ENCODE results near the gene NYAP2. TPM values are rescaled to one million over a fixed set of nuclear protein-coding genes. Genes with fewer than 3 reads are reported as not detected.

The NYAP2 gene
- total RNA-seq, 1 experiment from 2014 or later, result not detected

DNA sequence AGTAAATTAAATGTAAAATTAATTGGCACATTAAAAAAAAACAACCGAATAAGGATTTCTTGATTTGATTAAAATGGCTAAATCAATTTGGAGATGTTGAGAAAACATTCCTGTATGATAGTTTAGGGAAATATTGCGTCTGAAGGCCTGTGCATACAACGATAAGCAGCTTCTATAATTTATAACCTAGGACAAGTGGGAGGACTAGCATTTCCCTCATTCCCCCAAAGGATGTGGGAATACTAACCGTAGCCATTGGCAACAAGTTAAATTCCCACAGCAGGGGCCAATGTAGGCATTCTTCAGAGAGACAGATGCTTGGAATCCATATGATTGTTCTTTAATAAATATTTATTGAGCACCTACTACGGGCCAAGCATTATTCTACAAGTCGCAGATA, 134.5 kb downstream of the NYAP2 start:
- CTCF ChIA-PET, result no interaction called here
- TF ChIP-seq SP1 (IDR thresholded peaks at IDR 0.05; ENCODE audit: low read depth), result no peak
- TF ChIP-seq, protein P1, sequence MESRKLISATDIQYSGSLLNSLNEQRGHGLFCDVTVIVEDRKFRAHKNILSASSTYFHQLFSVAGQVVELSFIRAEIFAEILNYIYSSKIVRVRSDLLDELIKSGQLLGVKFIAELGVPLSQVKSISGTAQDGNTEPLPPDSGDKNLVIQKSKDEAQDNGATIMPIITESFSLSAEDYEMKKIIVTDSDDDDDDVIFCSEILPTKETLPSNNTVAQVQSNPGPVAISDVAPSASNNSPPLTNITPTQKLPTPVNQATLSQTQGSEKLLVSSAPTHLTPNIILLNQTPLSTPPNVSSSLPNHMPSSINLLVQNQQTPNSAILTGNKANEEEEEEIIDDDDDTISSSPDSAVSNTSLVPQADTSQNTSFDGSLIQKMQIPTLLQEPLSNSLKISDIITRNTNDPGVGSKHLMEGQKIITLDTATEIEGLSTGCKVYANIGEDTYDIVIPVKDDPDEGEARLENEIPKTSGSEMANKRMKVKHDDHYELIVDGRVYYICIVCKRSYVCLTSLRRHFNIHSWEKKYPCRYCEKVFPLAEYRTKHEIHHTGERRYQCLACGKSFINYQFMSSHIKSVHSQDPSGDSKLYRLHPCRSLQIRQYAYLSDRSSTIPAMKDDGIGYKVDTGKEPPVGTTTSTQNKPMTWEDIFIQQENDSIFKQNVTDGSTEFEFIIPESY (IDR thresholded peaks at IDR 0.05; ENCODE audit: extremely low read depth, insufficient replicate concordance, low read length), result no peak
- TF ChIP-seq POLR2A (IDR thresholded peaks at IDR 0.05; ENCODE audit: borderline replicate concordance, extremely low read depth, insufficient read depth, insufficient read length), result no peak
- TF ChIP-seq ZNF274 (IDR thresholded peaks at IDR 0.05; ENCODE audit: low read depth, low read length), result no peak
- TF ChIP-seq, protein P2, sequence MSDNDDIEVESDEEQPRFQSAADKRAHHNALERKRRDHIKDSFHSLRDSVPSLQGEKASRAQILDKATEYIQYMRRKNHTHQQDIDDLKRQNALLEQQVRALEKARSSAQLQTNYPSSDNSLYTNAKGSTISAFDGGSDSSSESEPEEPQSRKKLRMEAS (IDR thresholded peaks at IDR 0.05), result no peak
- TF ChIP-seq ZFX (IDR thresholded peaks at IDR 0.05), result no peak
- no peak for TF ChIP-seq RAD21 (IDR thresholded peaks at IDR 0.05; ENCODE audit: low read depth)

DNA sequence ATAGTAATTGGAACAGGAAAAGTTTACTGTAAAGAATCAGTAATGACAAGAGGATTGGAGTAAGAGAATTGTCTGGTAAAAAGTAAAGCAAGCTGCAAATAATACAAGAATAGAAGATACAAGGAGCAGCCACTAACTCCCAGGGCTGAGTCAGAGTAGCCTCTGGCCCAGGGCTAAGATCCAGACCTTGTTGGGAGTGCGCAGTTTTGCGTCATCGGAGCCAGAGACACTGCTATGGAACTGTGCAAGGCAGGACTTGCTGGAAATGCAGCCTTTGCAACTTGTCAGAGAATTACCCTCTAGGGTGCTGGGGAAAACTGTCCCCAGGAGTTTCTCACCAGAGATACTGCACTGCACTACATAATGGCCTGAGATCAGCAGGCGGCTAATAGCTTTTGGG, 135.2 kb downstream of the NYAP2 start:
- Histone ChIP-seq H3K27me3 (ENCODE audit: insufficient read depth, low read length) (no peaks in the 10 kb centered on the region), H3K9me2 (ENCODE audit: insufficient read depth) (no peaks in the 10 kb centered on the region), H3K4me3 (replicated peaks in 1 of 2; ENCODE audit: low read depth in 1 of 2, low read length in 2 of 2) (no peak overlapping the region), H2AFZ (ENCODE audit: low read depth, low read length, poor library complexity, severe bottlenecking) (no peak overlapping the region), H3K36me3 (ENCODE audit: control insufficient read depth in 1 of 2, insufficient read depth in 2 of 2, low read length in 2 of 2) (no peaks in the 10 kb centered on the region), H3K9me3 (ENCODE audit: control insufficient read depth in 1 of 2, insufficient read depth in 1 of 2, low read depth in 1 of 2, low read length in 2 of 2) (no peaks in the 10 kb centered on the region), H3K4me2 (ENCODE audit: low read length) (no peak overlapping the region), H3K4me1 (ENCODE audit: control insufficient read depth in 1 of 2, insufficient read depth in 2 of 2, low read length in 2 of 2) (no peaks in the 10 kb centered on the region), H4K20me1 (ENCODE audit: insufficient read depth) (no peaks in the 10 kb centered on the region), H3K9ac (ENCODE audit: low read length) (no peak overlapping the region), H3K27ac (ENCODE audit: low read depth, low read length) (no peak overlapping the region), H3K79me2 (ENCODE audit: insufficient read depth, low read length) (no peaks in the 10 kb centered on the region)
- ATAC-seq (no peak), DNase-seq (ENCODE audit: low read depth, low spot score) (no peak)
- intact Hi-C loops (cut with micrococcal nuclease), result no loop called here
- ChIA-PET POLR2A (no interaction called here), CTCF (no interaction called here), RAD21 (ENCODE audit: low non-redundant PET in 1 of 2, low total read pairs in 2 of 2, uncharacterized antibody in 2 of 2, unreplicated experiment in 2 of 2) (no interaction called here)
- no TSS peak for BruUV-seq (replicated peaks)
- TF ChIP-seq FOSL1 (IDR thresholded peaks at IDR 0.05; ENCODE audit: low read depth) (no peak), EZH2 (IDR thresholded peaks at IDR 0.05) (no peak), ELF1 (IDR thresholded peaks at IDR 0.05; ENCODE audit: borderline replicate concordance, low read depth) (no peak), JUND (IDR thresholded peaks at IDR 0.05) (no peak), ZNF274 (IDR thresholded peaks at IDR 0.05; ENCODE audit: low read depth, low read length) (no peak), TCF7L2 (IDR thresholded peaks at IDR 0.05; ENCODE audit: borderline replicate concordance, extremely low read depth, insufficient read depth, insufficient read length) (no peak), EZH2phosphoT487 (IDR thresholded peaks at IDR 0.05; ENCODE audit: borderline replicate concordance) (no peak), CBX3 (IDR thresholded peaks at IDR 0.05; ENCODE audit: low read depth) (no peak), YY1 (IDR thresholded peaks at IDR 0.05; ENCODE audit: extremely low read depth, insufficient replicate concordance, low read depth, low read length) (no peak)
- TF ChIP-seq, protein P2 (IDR thresholded peaks at IDR 0.05), result no peak
- TF ChIP-seq, protein P3, sequence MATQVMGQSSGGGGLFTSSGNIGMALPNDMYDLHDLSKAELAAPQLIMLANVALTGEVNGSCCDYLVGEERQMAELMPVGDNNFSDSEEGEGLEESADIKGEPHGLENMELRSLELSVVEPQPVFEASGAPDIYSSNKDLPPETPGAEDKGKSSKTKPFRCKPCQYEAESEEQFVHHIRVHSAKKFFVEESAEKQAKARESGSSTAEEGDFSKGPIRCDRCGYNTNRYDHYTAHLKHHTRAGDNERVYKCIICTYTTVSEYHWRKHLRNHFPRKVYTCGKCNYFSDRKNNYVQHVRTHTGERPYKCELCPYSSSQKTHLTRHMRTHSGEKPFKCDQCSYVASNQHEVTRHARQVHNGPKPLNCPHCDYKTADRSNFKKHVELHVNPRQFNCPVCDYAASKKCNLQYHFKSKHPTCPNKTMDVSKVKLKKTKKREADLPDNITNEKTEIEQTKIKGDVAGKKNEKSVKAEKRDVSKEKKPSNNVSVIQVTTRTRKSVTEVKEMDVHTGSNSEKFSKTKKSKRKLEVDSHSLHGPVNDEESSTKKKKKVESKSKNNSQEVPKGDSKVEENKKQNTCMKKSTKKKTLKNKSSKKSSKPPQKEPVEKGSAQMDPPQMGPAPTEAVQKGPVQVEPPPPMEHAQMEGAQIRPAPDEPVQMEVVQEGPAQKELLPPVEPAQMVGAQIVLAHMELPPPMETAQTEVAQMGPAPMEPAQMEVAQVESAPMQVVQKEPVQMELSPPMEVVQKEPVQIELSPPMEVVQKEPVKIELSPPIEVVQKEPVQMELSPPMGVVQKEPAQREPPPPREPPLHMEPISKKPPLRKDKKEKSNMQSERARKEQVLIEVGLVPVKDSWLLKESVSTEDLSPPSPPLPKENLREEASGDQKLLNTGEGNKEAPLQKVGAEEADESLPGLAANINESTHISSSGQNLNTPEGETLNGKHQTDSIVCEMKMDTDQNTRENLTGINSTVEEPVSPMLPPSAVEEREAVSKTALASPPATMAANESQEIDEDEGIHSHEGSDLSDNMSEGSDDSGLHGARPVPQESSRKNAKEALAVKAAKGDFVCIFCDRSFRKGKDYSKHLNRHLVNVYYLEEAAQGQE (IDR thresholded peaks at IDR 0.05; ENCODE audit: low read depth), result no peak

More for the DNA sequence above, 134.5 kb downstream of the NYAP2 start:
- no peak overlapping the region for H3K4me2 ChIP-seq (ENCODE audit: low read length)
- RAD21 ChIA-PET (ENCODE audit: low non-redundant PET in 1 of 2, low total read pairs in 2 of 2, uncharacterized antibody in 2 of 2, unreplicated experiment in 2 of 2), result no interaction called here
- no peaks in the 10 kb centered on the region for H3K27me3 ChIP-seq (ENCODE audit: insufficient read depth, low read length)
- no peaks in the 10 kb centered on the region for H3K9me3 ChIP-seq (ENCODE audit: control insufficient read depth in 1 of 2, insufficient read depth in 1 of 2, low read depth in 1 of 2, low read length in 2 of 2)
- no peak overlapping the region for H3K27ac ChIP-seq (ENCODE audit: low read depth, low read length)
- DNase-seq (ENCODE audit: low read depth, low spot score), result no peak
- intact Hi-C loops (cut with micrococcal nuclease), result no loop called here
- H3K9me2 ChIP-seq (ENCODE audit: insufficient read depth), result no peaks in the 10 kb centered on the region
- POLR2A ChIA-PET, result no interaction called here
- no peaks in the 10 kb centered on the region for H3K36me3 ChIP-seq (ENCODE audit: control insufficient read depth in 1 of 2, insufficient read depth in 2 of 2, low read length in 2 of 2)
- no peaks in the 10 kb centered on the region for H4K20me1 ChIP-seq (ENCODE audit: insufficient read depth)
- no peak overlapping the region for H3K4me3 ChIP-seq (replicated peaks in 1 of 2; ENCODE audit: low read depth in 1 of 2, low read length in 2 of 2)
- H3K4me1 ChIP-seq (ENCODE audit: control insufficient read depth in 1 of 2, insufficient read depth in 2 of 2, low read length in 2 of 2), result no peaks in the 10 kb centered on the region
- H3K9ac ChIP-seq (ENCODE audit: low read length), result no peak overlapping the region
- no peak overlapping the region for H2AFZ ChIP-seq (ENCODE audit: low read depth, low read length, poor library complexity, severe bottlenecking)
- no peak for ATAC-seq
- BruUV-seq (replicated peaks), result no TSS peak
- no peaks in the 10 kb centered on the region for H3K79me2 ChIP-seq (ENCODE audit: insufficient read depth, low read length)

Data from HCT116 (cell line).